HepG2 (cell line): ENCODE data around the gene GNAT3. TPM values are rescaled to one million over a fixed set of nuclear protein-coding genes. Genes with fewer than 3 reads are reported as not detected.

Source experiments
- FOXK1 ChIP-seq: sonication (generic); formaldehyde crosslinking; IDR thresholded peaks from 2 replicates; pipeline ENCODE4 v1.4.0; 2020; ENCODE audit warnings: low read depth, missing genetic modification reagents, borderline replicate concordance
- HNF4A ChIP-seq: sonication (generic); formaldehyde crosslinking; IDR thresholded peaks from 2 replicates; pipeline ENCODE4 v1.4.0; 2020; ENCODE audit warnings: missing genetic modification reagents
- SUZ12 ChIP-seq: fragments of 150-350 bp; IDR thresholded peaks from 2 replicates; pipeline ENCODE4 v1.6.1; 2014; ENCODE audit warnings: low read depth, low read length
- polyA plus RNA-seq, 8 experiments: library from polyadenylated mRNA; depleted of rRNA in 3 of 8; stranded (reverse) in 7 of 8; unstranded in 1 of 8; fragments of >200 nt; fragmentation: Illumina TruSeq in 4 of 8; extraction: Trizol in 4 of 8; gene quantifications; 2 replicates each; pipeline versions ENCODE4 v1.2.1 to v1.2.3, GENCODE V29; 2011 to 2016; ENCODE audit warnings: low read depth in 4 of 8, missing spikeins in 1 of 8, mixed read lengths in 1 of 8; ENCODE audit not compliant: insufficient read depth in 1 of 8
- total RNA-seq, 5 experiments: library from RNA; depleted of rRNA; stranded (reverse); fragments of >200 nt; fragmentation: Illumina TruSeq; extraction: Trizol; gene quantifications; 2 replicates each; pipeline ENCODE4 v1.2.3, GENCODE V29; 2016; ENCODE audit warnings: low read depth in 1 of 5
- TF ChIP-seq, protein P1 (sequence below): IDR thresholded peaks from 2 replicates; pipeline ENCODE4 v1.4.0; 2020; ENCODE audit warnings: mild to moderate bottlenecking, missing genetic modification reagents
- TF ChIP-seq, protein P2 (sequence below): sonication (generic); formaldehyde crosslinking; IDR thresholded peaks from 2 replicates; pipeline ENCODE4 v1.4.0; 2020; ENCODE audit warnings: mild to moderate bottlenecking, missing genetic modification reagents
- TF ChIP-seq, protein P3 (sequence below): sonication (generic); formaldehyde crosslinking; IDR thresholded peaks from 2 replicates; pipeline ENCODE4 v1.8.1; 2023; ENCODE audit warnings: missing genetic modification reagents, inconsistent platforms, borderline replicate concordance
- TF ChIP-seq, protein P4 (sequence below): sonication (generic); formaldehyde crosslinking; IDR thresholded peaks from 2 replicates; pipeline ENCODE4 v1.4.0; 2020; ENCODE audit warnings: missing genetic modification reagents

Gene GNAT3
- total and polyA plus RNA-seq, 2 of the 13 experiments (the other 11 are each of a cell fraction or from before 2014, with no cell fraction given) = not detected

DNA sequence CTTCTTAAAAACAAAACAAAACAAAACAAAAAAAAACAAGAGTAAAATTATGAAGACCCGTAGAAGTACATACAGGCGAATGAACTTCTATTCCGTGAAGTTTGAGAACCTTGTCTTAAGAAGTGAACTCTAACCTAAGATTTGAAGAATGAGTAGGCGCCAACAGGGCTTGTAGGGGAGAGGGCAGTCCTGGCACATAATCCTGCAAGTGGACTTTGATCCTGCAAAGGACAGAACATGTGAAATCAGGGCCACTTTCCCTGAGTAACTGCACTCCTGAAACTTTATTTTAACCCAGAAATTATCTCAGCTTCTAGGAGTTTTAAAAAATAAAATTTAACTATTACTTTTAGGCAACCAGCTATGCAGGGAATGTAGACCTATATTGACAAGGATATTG is 62.0 kb downstream of the GNAT3 start (continued):
- TF ChIP-seq, protein P1, sequence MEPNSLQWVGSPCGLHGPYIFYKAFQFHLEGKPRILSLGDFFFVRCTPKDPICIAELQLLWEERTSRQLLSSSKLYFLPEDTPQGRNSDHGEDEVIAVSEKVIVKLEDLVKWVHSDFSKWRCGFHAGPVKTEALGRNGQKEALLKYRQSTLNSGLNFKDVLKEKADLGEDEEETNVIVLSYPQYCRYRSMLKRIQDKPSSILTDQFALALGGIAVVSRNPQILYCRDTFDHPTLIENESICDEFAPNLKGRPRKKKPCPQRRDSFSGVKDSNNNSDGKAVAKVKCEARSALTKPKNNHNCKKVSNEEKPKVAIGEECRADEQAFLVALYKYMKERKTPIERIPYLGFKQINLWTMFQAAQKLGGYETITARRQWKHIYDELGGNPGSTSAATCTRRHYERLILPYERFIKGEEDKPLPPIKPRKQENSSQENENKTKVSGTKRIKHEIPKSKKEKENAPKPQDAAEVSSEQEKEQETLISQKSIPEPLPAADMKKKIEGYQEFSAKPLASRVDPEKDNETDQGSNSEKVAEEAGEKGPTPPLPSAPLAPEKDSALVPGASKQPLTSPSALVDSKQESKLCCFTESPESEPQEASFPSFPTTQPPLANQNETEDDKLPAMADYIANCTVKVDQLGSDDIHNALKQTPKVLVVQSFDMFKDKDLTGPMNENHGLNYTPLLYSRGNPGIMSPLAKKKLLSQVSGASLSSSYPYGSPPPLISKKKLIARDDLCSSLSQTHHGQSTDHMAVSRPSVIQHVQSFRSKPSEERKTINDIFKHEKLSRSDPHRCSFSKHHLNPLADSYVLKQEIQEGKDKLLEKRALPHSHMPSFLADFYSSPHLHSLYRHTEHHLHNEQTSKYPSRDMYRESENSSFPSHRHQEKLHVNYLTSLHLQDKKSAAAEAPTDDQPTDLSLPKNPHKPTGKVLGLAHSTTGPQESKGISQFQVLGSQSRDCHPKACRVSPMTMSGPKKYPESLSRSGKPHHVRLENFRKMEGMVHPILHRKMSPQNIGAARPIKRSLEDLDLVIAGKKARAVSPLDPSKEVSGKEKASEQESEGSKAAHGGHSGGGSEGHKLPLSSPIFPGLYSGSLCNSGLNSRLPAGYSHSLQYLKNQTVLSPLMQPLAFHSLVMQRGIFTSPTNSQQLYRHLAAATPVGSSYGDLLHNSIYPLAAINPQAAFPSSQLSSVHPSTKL (CRISPR knock-in tag) = peak; percentile 44; the same call in 1 of the 2 replicates
- peak; percentile 88 for TF ChIP-seq HNF4A (CRISPR knock-in tag)
- TF ChIP-seq, protein P2, sequence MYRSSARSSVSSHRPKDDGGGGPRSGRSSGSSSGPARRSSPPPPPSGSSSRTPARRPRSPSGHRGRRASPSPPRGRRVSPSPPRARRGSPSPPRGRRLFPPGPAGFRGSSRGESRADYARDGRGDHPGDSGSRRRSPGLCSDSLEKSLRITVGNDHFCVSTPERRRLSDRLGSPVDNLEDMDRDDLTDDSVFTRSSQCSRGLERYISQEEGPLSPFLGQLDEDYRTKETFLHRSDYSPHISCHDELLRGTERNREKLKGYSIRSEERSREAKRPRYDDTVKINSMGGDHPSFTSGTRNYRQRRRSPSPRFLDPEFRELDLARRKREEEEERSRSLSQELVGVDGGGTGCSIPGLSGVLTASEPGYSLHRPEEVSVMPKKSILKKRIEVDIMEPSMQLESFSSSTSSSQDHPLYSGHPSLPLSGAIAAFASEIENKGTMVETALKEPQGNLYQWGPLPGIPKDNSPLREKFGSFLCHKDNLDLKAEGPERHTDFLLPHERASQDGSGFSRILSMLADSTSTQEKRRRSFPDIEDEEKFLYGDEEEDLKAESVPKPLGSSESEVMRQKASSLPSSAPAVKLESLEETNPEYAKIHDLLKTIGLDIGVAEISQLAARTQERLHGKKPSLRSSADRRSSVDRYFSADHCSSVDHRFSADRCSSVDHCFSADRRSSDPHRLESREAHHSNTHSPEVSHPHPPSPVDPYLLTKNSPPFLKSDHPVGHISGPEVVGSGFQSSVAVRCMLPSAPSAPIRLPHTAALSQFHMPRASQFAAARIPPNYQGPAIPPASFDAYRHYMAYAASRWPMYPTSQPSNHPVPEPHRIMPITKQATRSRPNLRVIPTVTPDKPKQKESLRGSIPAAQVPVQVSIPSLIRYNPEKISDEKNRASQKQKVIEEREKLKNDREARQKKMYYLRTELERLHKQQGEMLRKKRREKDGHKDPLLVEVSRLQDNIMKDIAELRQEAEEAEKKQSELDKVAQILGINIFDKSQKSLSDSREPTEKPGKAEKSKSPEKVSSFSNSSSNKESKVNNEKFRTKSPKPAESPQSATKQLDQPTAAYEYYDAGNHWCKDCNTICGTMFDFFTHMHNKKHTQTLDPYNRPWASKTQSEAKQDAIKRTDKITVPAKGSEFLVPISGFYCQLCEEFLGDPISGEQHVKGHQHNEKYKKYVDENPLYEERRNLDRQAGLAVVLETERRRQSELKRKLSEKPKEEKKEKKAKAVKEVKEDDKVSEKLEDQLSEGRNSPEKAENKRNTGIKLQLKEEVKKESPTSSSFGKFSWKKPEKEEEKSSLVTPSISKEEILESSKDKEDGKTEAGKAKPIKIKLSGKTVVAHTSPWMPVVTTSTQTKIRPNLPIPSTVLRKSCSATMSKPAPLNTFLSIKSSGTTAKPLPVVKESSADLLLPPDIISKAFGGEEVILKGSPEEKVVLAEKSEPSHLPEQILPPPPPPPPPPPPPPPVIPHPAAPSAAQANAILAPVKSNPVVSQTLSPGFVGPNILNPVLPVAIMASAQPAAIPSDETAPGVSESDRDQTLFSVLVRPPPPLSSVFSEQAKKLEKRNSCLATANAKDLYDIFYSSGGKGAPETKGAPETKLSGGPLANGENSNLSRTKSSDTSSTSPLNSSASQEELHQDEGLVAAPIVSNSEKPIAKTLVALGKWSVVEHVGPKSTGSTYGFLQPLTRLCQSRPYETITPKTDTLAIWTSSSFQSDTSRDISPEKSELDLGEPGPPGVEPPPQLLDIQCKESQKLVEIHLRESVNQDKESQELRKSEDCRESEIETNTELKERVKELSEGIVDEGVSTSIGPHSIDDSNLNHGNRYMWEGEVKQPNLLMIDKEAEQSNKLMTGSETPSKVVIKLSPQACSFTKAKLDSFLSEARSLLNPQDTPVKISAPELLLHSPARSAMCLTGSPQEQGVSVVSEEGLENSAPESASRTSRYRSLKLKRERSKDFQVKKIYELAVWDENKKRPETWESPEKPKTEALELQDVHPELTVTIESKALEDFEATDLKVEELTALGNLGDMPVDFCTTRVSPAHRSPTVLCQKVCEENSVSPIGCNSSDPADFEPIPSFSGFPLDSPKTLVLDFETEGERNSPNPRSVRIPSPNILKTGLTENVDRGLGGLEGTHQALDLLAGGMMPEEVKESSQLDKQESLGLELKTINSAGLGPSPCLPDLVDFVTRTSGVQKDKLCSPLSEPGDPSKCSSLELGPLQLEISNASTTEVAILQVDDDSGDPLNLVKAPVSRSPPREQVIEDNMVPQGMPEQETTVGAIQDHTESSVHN (CRISPR knock-in tag) = no peak
- TF ChIP-seq, protein P3, sequence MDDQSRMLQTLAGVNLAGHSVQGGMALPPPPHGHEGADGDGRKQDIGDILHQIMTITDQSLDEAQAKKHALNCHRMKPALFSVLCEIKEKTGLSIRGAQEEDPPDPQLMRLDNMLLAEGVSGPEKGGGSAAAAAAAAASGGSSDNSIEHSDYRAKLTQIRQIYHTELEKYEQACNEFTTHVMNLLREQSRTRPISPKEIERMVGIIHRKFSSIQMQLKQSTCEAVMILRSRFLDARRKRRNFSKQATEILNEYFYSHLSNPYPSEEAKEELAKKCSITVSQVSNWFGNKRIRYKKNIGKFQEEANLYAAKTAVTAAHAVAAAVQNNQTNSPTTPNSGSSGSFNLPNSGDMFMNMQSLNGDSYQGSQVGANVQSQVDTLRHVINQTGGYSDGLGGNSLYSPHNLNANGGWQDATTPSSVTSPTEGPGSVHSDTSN (CRISPR knock-in tag) = no peak
- TF ChIP-seq, protein P4, sequence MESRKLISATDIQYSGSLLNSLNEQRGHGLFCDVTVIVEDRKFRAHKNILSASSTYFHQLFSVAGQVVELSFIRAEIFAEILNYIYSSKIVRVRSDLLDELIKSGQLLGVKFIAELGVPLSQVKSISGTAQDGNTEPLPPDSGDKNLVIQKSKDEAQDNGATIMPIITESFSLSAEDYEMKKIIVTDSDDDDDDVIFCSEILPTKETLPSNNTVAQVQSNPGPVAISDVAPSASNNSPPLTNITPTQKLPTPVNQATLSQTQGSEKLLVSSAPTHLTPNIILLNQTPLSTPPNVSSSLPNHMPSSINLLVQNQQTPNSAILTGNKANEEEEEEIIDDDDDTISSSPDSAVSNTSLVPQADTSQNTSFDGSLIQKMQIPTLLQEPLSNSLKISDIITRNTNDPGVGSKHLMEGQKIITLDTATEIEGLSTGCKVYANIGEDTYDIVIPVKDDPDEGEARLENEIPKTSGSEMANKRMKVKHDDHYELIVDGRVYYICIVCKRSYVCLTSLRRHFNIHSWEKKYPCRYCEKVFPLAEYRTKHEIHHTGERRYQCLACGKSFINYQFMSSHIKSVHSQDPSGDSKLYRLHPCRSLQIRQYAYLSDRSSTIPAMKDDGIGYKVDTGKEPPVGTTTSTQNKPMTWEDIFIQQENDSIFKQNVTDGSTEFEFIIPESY (CRISPR knock-in tag) = peak; percentile 30; the same call in 1 of the 2 replicates
- TF ChIP-seq FOXK1 (CRISPR knock-in tag) = no peak
- TF ChIP-seq SUZ12 = no peak
- TF ChIP-seq, all 625 proteins: peak for 8
